ENCODE measurements around the gene ACTR3C. TPM values are rescaled to one million over a fixed set of nuclear protein-coding genes. Genes with fewer than 3 reads are reported as not detected.
"Not testable (repeated sequence)": the region's sequence is repeated elsewhere in the genome, so short reads cannot be mapped to it uniquely, and the experiment has no call there.

Gene ACTR3C
- total and polyA plus RNA-seq, 2 donors from 2014 or later, result 15.8 to 31.6 TPM

- no peak for TF ChIP-seq CTCF (IDR thresholded peaks at IDR 0.05; ENCODE audit: borderline replicate concordance, extremely low read depth, insufficient read depth)
- H3K9ac ChIP-seq (ENCODE audit: low read length in 3 of 3), result no peak overlapping the region
- intact Hi-C loops (cut with DNase I), result no loop called here
- no peaks in the 10 kb centered on the region for H3K27me3 ChIP-seq (ENCODE audit: control insufficient read depth, insufficient read depth, low read length)
- FAIRE-seq (no peak), DNase-seq (no peak)
- H3K27ac ChIP-seq (ENCODE audit: low read depth in 2 of 2, low read length in 2 of 2), result no peak overlapping the region
- no peak overlapping the region for H3K4me3 ChIP-seq (ENCODE audit: low read length in 3 of 3)
- no peaks in the 10 kb centered on the region for H3K9me3 ChIP-seq (ENCODE audit: control insufficient read depth in 2 of 3, insufficient read depth in 1 of 3, low read length in 3 of 3)
- peaks cover 0 to 11% (median 4%) of the 10 kb centered on the region in 3 donors for H3K4me1 ChIP-seq (ENCODE audit: control insufficient read depth in 2 of 3, insufficient read depth in 2 of 3, low read depth in 1 of 3, low read length in 3 of 3)
- no peaks in the 10 kb centered on the region for H3K36me3 ChIP-seq (ENCODE audit: control insufficient read depth in 2 of 3, insufficient read depth in 3 of 3, low read length in 3 of 3)
Measured at GRCh38 chr7:150307129-150307528, 16.2 kb downstream of the ACTR3C start.

- intact Hi-C loops (cut with DNase I), result not testable (repeated sequence)
Measured at GRCh38 chr7:150306377-150306776, 17.0 kb downstream of the ACTR3C start.

GRCh38 chr7:150305903-150306284 is 17.5 kb downstream of the ACTR3C start:
- intact Hi-C loops (cut with DNase I); H3K27me3 ChIP-seq (ENCODE audit: control insufficient read depth, insufficient read depth, low read length); H3K27ac ChIP-seq (ENCODE audit: low read depth in 2 of 2, low read length in 2 of 2); H3K9me3 ChIP-seq (ENCODE audit: control insufficient read depth in 2 of 3, insufficient read depth in 1 of 3, low read length in 3 of 3); FAIRE-seq; H3K36me3 ChIP-seq (ENCODE audit: control insufficient read depth in 2 of 3, insufficient read depth in 3 of 3, low read length in 3 of 3); H3K4me1 ChIP-seq (ENCODE audit: control insufficient read depth in 2 of 3, insufficient read depth in 2 of 3, low read depth in 1 of 3, low read length in 3 of 3); DNase-seq; H3K9ac ChIP-seq (ENCODE audit: low read length in 3 of 3); H3K4me3 ChIP-seq (ENCODE audit: low read length in 3 of 3): not testable (repeated sequence)

More at GRCh38 chr7:150306377-150306776, 17.0 kb downstream of the ACTR3C start:
- not testable (repeated sequence) for H3K27me3 ChIP-seq (ENCODE audit: control insufficient read depth, insufficient read depth, low read length); H3K36me3 ChIP-seq (ENCODE audit: control insufficient read depth in 2 of 3, insufficient read depth in 3 of 3, low read length in 3 of 3); H3K27ac ChIP-seq (ENCODE audit: low read depth in 2 of 2, low read length in 2 of 2); FAIRE-seq; H3K4me1 ChIP-seq (ENCODE audit: control insufficient read depth in 2 of 3, insufficient read depth in 2 of 3, low read depth in 1 of 3, low read length in 3 of 3); DNase-seq; H3K4me3 ChIP-seq (ENCODE audit: low read length in 3 of 3); H3K9me3 ChIP-seq (ENCODE audit: control insufficient read depth in 2 of 3, insufficient read depth in 1 of 3, low read length in 3 of 3); H3K9ac ChIP-seq (ENCODE audit: low read length in 3 of 3)

GRCh38 chr7:150305259-150305902 is 18.0 kb downstream of the ACTR3C start:
- H3K36me3 ChIP-seq (ENCODE audit: control insufficient read depth in 2 of 3, insufficient read depth in 3 of 3, low read length in 3 of 3); H3K4me3 ChIP-seq (ENCODE audit: low read length in 3 of 3); H3K27me3 ChIP-seq (ENCODE audit: control insufficient read depth, insufficient read depth, low read length); H3K9ac ChIP-seq (ENCODE audit: low read length in 3 of 3); intact Hi-C loops (cut with DNase I); DNase-seq; FAIRE-seq; H3K9me3 ChIP-seq (ENCODE audit: control insufficient read depth in 2 of 3, insufficient read depth in 1 of 3, low read length in 3 of 3); H3K27ac ChIP-seq (ENCODE audit: low read depth in 2 of 2, low read length in 2 of 2); H3K4me1 ChIP-seq (ENCODE audit: control insufficient read depth in 2 of 3, insufficient read depth in 2 of 3, low read depth in 1 of 3, low read length in 3 of 3): not testable (repeated sequence)

GRCh38 chr7:150304499-150305258 is 18.7 kb downstream of the ACTR3C start:
- DNase-seq; H3K4me3 ChIP-seq (ENCODE audit: low read length in 3 of 3); H3K4me1 ChIP-seq (ENCODE audit: control insufficient read depth in 2 of 3, insufficient read depth in 2 of 3, low read depth in 1 of 3, low read length in 3 of 3); H3K9ac ChIP-seq (ENCODE audit: low read length in 3 of 3); H3K27me3 ChIP-seq (ENCODE audit: control insufficient read depth, insufficient read depth, low read length); FAIRE-seq; intact Hi-C loops (cut with DNase I); H3K9me3 ChIP-seq (ENCODE audit: control insufficient read depth in 2 of 3, insufficient read depth in 1 of 3, low read length in 3 of 3); H3K36me3 ChIP-seq (ENCODE audit: control insufficient read depth in 2 of 3, insufficient read depth in 3 of 3, low read length in 3 of 3); H3K27ac ChIP-seq (ENCODE audit: low read depth in 2 of 2, low read length in 2 of 2): not testable (repeated sequence)

- H3K36me3 ChIP-seq (ENCODE audit: control insufficient read depth in 2 of 3, insufficient read depth in 3 of 3, low read length in 3 of 3); FAIRE-seq; intact Hi-C loops (cut with DNase I); H3K4me1 ChIP-seq (ENCODE audit: control insufficient read depth in 2 of 3, insufficient read depth in 2 of 3, low read depth in 1 of 3, low read length in 3 of 3); H3K9ac ChIP-seq (ENCODE audit: low read length in 3 of 3); DNase-seq; H3K27me3 ChIP-seq (ENCODE audit: control insufficient read depth, insufficient read depth, low read length); H3K27ac ChIP-seq (ENCODE audit: low read depth in 2 of 2, low read length in 2 of 2); H3K9me3 ChIP-seq (ENCODE audit: control insufficient read depth in 2 of 3, insufficient read depth in 1 of 3, low read length in 3 of 3); H3K4me3 ChIP-seq (ENCODE audit: low read length in 3 of 3): not testable (repeated sequence)
Measured at GRCh38 chr7:150302908-150303310, 20.4 kb downstream of the ACTR3C start.

- FAIRE-seq; DNase-seq; H3K27ac ChIP-seq (ENCODE audit: low read depth in 2 of 2, low read length in 2 of 2); H3K4me3 ChIP-seq (ENCODE audit: low read length in 3 of 3); H3K36me3 ChIP-seq (ENCODE audit: control insufficient read depth in 2 of 3, insufficient read depth in 3 of 3, low read length in 3 of 3); H3K9me3 ChIP-seq (ENCODE audit: control insufficient read depth in 2 of 3, insufficient read depth in 1 of 3, low read length in 3 of 3); intact Hi-C loops (cut with DNase I); H3K27me3 ChIP-seq (ENCODE audit: control insufficient read depth, insufficient read depth, low read length); H3K4me1 ChIP-seq (ENCODE audit: control insufficient read depth in 2 of 3, insufficient read depth in 2 of 3, low read depth in 1 of 3, low read length in 3 of 3); H3K9ac ChIP-seq (ENCODE audit: low read length in 3 of 3): not testable (repeated sequence)
Measured at GRCh38 chr7:150297978-150298377, 25.4 kb downstream of the ACTR3C start.
